GM10248 (cell line): ENCODE measurements around the gene LYRM1.

ENCODE experiments used
- CTCF ChIA-PET: fragments of 300-600 bp; sonication (Branson Sonifier 250); formaldehyde crosslinking; extraction: SDS; loops from one replicate; lab custom pipeline; 2021; ENCODE audit warnings: antibody characterized with exemption; lab: Yijun Ruan, JAX
- POLR2A ChIA-PET: fragments of 350-650 bp; sonication (Branson Sonifier 250); formaldehyde crosslinking; extraction: SDS; loops from one replicate; lab custom pipeline; 2020; ENCODE audit warnings: antibody characterized with exemption; lab: Yijun Ruan, JAX
- DNase-seq: peaks from one replicate; pipeline ENCODE4 v3.0.0; 2012; ENCODE audit errors: extremely low spot score
- TF ChIP-seq, protein P1 (sequence below): IDR thresholded peaks from 2 replicates; pipeline ENCODE4 v1.5.1; 2012; ENCODE audit warnings: mild to moderate bottlenecking, low read depth; ENCODE audit errors: extremely low read depth, missing control alignments, control extremely low read depth

The LYRM1 gene

DNA sequence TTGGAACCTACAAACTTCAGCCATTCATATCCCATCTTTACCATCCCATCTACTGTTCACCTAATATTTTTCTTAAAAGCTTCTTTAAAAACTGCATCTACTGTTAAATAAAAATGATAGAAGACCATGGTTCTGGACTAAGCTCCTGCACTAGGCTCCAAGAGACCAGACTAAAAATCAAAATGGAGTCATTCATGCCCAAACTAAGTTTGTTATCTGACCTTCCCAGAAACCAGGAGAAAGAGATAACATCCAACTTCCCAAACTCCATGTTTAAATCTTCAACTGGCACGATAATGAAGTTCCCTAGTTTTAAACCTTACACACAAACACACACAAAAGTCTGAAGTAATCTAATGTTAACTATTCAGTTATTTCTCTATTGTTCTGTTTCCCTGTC, 14.3 kb upstream of the LYRM1 start:
- TF ChIP-seq, protein P1, sequence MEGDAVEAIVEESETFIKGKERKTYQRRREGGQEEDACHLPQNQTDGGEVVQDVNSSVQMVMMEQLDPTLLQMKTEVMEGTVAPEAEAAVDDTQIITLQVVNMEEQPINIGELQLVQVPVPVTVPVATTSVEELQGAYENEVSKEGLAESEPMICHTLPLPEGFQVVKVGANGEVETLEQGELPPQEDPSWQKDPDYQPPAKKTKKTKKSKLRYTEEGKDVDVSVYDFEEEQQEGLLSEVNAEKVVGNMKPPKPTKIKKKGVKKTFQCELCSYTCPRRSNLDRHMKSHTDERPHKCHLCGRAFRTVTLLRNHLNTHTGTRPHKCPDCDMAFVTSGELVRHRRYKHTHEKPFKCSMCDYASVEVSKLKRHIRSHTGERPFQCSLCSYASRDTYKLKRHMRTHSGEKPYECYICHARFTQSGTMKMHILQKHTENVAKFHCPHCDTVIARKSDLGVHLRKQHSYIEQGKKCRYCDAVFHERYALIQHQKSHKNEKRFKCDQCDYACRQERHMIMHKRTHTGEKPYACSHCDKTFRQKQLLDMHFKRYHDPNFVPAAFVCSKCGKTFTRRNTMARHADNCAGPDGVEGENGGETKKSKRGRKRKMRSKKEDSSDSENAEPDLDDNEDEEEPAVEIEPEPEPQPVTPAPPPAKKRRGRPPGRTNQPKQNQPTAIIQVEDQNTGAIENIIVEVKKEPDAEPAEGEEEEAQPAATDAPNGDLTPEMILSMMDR: no peak
- POLR2A ChIA-PET: no interaction called here
- no peak for DNase-seq
- CTCF ChIA-PET: interaction anchor here (0.9 to 2.0 kb wide), 2 partner anchors 12 to 36 kb away, joined by 3 to 6 read pairs; no protein-coding TSS in a partner anchor

DNA sequence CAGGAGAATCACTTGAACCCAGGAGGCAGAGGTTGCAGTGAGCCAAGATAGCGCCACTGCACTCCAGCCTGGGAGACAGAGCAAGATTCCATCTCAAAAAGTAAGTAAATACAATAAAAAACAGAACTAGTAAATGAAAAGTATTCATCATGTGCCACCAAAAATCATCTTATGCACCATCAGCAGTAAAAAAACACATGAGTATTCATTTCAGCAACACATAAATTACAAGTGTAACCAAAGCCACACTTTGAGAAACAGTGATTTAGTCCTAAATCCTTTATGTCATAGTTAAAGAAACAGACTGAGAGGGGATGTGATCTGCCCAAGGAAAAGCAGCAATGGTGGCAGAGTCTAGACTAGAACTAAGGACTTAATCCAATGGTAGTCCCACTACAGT, 13.4 kb upstream of the LYRM1 start:
- ChIA-PET CTCF (interaction anchor here (1.1 to 2.0 kb wide), 5 partner anchors 10 to 115 kb away, joined by 3 to 6 read pairs (median 4); no protein-coding TSS in a partner anchor), POLR2A (no interaction called here)
- TF ChIP-seq, protein P1: no peak
- DNase-seq: no peak

DNA sequence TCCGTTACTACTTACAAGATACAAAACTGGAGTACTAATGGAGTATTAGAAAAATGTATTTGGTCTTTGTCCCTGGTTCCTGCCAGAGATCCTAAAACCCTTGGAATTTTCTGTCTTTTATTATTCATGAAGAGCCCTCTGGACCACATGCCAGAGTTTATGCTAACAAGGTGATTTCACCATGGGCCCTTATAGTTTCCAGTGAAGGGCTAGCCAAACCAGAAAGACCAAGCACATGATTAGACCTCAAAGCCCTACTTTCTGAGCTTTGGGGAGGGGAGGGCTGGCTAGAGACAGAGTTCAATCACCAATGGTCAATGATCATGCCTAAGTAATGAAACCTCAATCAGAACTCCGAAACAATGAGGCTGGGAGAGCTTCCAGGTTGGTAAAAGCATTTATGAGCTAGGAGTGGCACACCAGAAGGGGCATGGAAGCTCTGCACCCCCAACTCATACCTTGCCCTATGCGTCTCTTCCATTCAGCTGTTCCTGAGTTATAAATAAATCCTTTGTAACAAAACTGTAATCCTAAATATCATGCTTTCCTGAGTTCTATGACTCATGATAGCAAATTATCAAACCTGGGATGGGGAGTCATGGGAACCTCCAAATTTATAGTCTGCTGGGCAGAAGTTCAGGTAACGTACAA, 10.8 kb upstream of the LYRM1 start:
- no peak for DNase-seq
- ChIA-PET POLR2A (interaction anchor here (0.7 to 1.3 kb wide), 3 partner anchors 10 to 264 kb away, joined by 5 to 6 read pairs (median 6); partner anchors contain the start of genes DCUN1D3 and LYRM1), CTCF (no interaction called here)
- TF ChIP-seq, protein P1: no peak

DNA sequence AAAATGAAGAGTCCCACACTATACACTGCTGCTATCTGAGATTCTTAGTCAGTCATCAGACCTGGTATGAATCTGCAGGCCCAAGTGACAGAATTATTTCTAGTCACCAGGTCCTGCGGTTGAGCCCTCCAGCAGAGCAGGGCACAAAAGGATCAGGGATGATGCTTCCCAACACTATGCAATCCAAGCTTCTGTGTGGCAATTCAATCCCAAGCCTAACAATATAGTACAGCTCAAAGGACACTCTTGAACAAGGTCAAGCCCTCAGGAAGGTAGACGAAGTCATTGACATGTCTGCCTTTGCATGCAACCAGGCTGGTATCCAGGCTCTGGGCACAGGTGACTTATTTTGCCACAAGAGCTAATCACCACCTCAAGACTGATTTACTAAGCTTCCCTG, 6.2 kb upstream of the LYRM1 start:
- POLR2A ChIA-PET: no interaction called here

DNA sequence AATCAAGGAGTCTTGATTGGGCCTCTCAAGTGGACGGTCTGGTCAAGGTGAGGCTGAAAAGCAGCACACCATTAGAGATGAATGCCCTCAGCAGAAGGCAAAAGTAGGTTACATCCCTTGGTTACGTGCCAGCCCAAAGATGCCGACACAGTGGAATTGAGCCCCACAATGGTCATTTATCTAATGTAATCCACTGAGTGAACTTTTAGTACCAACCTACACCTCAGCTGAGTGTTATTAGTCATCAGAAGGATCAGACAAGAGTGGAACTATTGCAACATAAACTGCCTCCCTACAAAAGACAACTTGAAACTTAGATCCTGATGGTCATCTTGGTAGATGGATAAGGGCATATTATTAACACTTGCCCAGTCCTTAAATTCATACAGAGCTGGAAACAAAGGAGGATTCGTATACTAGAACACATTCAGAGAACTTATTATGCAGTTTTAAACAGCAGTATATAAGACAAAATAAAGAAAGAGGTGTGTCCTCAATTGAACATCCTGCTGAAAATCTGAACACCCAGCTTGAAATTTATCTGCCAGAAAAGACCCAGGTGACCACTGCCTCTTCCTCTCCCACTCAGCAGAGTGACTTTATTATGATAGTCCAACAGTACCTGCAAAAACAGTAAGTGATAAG, 3.2 kb upstream of the LYRM1 start:
- POLR2A ChIA-PET: no interaction called here
- TF ChIP-seq, protein P1: no peak
- no peak for DNase-seq
- CTCF ChIA-PET: interaction anchor here (0.8 to 2.1 kb wide), 6 partner anchors 9 to 48 kb away, joined by 3 to 7 read pairs (median 4); no protein-coding TSS in a partner anchor

More for the DNA sequence above, 6.2 kb upstream of the LYRM1 start:
- DNase-seq: no peak
- CTCF ChIA-PET: no interaction called here
- TF ChIP-seq, protein P1: no peak

DNA sequence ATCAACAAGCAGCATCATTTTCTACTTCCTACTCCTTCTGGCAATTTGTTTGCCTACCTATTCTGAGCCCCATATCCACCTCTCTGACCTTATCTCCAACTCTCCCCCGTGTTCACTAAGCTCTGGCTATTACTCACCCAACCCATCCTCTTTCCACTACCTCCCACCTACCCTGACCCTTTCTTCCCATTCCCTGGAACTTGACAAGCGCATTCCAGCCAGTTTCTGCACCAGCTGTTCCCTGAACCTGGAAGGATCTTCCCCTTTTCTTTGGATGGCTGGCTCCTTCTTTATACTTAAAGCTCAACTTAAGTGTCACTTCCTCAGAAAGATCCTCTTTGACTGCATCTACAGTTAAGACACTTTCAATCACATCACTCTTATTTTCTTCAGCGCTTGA, 2.6 kb upstream of the LYRM1 start:
- ChIA-PET POLR2A (no interaction called here), CTCF (interaction anchor here (0.8 to 2.1 kb wide), 4 partner anchors 17 to 48 kb away, joined by 3 to 7 read pairs (median 4); no protein-coding TSS in a partner anchor)
- TF ChIP-seq, protein P1: no peak
- DNase-seq: no peak
